ENCODE results near the gene TIGD6.
"Not testable (repeated sequence)": the region's sequence is repeated elsewhere in the genome, so short reads cannot be mapped to it uniquely, and the experiment has no call there.

The TIGD6 gene

GRCh38 chr5:150000256-150000989 is at the start of gene TIGD6, which contains the start of gene HMGXB3:
Gene TIGD6 (minus strand): TSS chr5:150000654. CDS start chr5:149996348, 4,306 bp downstream.
Gene HMGXB3 (plus strand): TSS chr5:150000739. CDS start chr5:150004853, 4,114 bp downstream.
- DNase-seq: peak; percentile 70 to 90

- no peak for DNase-seq
Measured at GRCh38 chr5:150046031-150046430, 45.6 kb upstream of the TIGD6 start.

- DNase-seq: no peak
Measured at GRCh38 chr5:150045549-150045948, 45.1 kb upstream of the TIGD6 start.

- DNase-seq: no peak
Measured at GRCh38 chr5:150044712-150045111, 44.3 kb upstream of the TIGD6 start.

GRCh38 chr5:150044329-150044681 is 43.9 kb upstream of the TIGD6 start:
- no peak for DNase-seq

- DNase-seq: no peak
Measured at GRCh38 chr5:150043657-150044328, 43.3 kb upstream of the TIGD6 start.

- no peak for DNase-seq
Measured at GRCh38 chr5:150042459-150042858, 42.0 kb upstream of the TIGD6 start.

GRCh38 chr5:150038547-150038946 is 38.1 kb upstream of the TIGD6 start:
- no peak for DNase-seq

GRCh38 chr5:150036513-150036912 is 36.1 kb upstream of the TIGD6 start:
- no peak for DNase-seq

- DNase-seq: no peak
Measured at GRCh38 chr5:150035139-150035895, 34.9 kb upstream of the TIGD6 start.

GRCh38 chr5:150034662-150035061 is 34.2 kb upstream of the TIGD6 start:
- DNase-seq: no peak

- no peak for DNase-seq
Measured at GRCh38 chr5:150033334-150033733, 32.9 kb upstream of the TIGD6 start.

GRCh38 chr5:150028047-150028446 is 27.6 kb upstream of the TIGD6 start:
- not testable (repeated sequence) for DNase-seq

GRCh38 chr5:150026682-150027172 is 26.3 kb upstream of the TIGD6 start:
- DNase-seq: no peak

GRCh38 chr5:150024346-150024984 is 24.0 kb upstream of the TIGD6 start:
- no peak for DNase-seq

GRCh38 chr5:150023136-150023535 is 22.7 kb upstream of the TIGD6 start:
- no peak for DNase-seq

- no peak for DNase-seq
Measured at GRCh38 chr5:150022681-150023080, 22.2 kb upstream of the TIGD6 start.

- DNase-seq: no peak
Measured at GRCh38 chr5:150022158-150022531, 21.7 kb upstream of the TIGD6 start.

- no peak for DNase-seq
Measured at GRCh38 chr5:150021491-150022157, 21.2 kb upstream of the TIGD6 start.

GRCh38 chr5:150020249-150020648 is 19.8 kb upstream of the TIGD6 start:
- no peak for DNase-seq

GRCh38 chr5:150017226-150018005 is 17.0 kb upstream of the TIGD6 start:
- no peak for DNase-seq

- DNase-seq: no peak
Measured at GRCh38 chr5:150016537-150016936, 16.1 kb upstream of the TIGD6 start.
